Prostate gland (tissue), 2 donors: ENCODE data around the gene RIT2.

Experiments
- CTCF ChIP-seq, 4 experiments: fragments of 200-600 bp in 2 of 4; fragments of 450-650 bp in 2 of 4; sonication (generic) in 2 of 4; IDR thresholded peaks; 1 replicate in 3 of 4; 2 replicates in 1 of 4; pipeline ENCODE4 v1.5.1; 2016 to 2019; ENCODE audit warnings: antibody characterized with exemption in 4 of 4, mild to moderate bottlenecking in 2 of 4, moderate library complexity in 2 of 4
- POLR2A ChIP-seq: fragments of 450-650 bp; IDR thresholded peaks from one replicate; pipeline ENCODE4 v1.6.1; 2016; ENCODE audit warnings: antibody characterized with exemption, mild to moderate bottlenecking
- POLR2AphosphoS5 ChIP-seq: sonication (generic); formaldehyde crosslinking; IDR thresholded peaks from one replicate; pipeline ENCODE4 v1.6.1; 2017; ENCODE audit warnings: antibody characterized with exemption

- no peak for TF ChIP-seq POLR2AphosphoS5
- TF ChIP-seq CTCF (IDR thresholded peaks at IDR 0.05): no peak
- TF ChIP-seq POLR2A: no peak
These were observed 135.1 kb downstream of the RIT2 start for GRCh38 chr18:42980426-42980825.
